K562 (cell line): ENCODE measurements around the gene AHI1. TPM values are rescaled to one million over a fixed set of nuclear protein-coding genes. Genes with fewer than 3 reads are reported as not detected.
A peak's percentile ranks its signal among the peaks of the same experiment; 100 is the strongest.

Experiments
- CBX5 ChIP-seq: IDR thresholded peaks from 2 replicates; pipeline ENCODE4 v1.6.1; 2014; ENCODE audit warnings: low read depth, borderline replicate concordance
- FOXJ2 ChIP-seq: fragments of 200-800 bp; sonication (Bioruptor generic); IDR thresholded peaks from 2 replicates; pipeline ENCODE4 v1.6.1; 2016; ENCODE audit warnings: missing genetic modification characterization, missing compliant biosample characterization
- TGIF2 ChIP-seq: sonication (generic); formaldehyde crosslinking; IDR thresholded peaks from 2 replicates; pipeline ENCODE4 v1.8.1; 2022; ENCODE audit warnings: mild to moderate bottlenecking, missing genetic modification reagents, moderate library complexity
- TRIM28 ChIP-seq: fragments of 450-650 bp; IDR thresholded peaks from 2 replicates; pipeline ENCODE4 v1.6.1; 2017
- ZBTB26 ChIP-seq: fragments of 450-650 bp; formaldehyde crosslinking; IDR thresholded peaks from 2 replicates; pipeline ENCODE4 v1.4.0; 2022; ENCODE audit warnings: missing genetic modification characterization
- ZNF311 ChIP-seq: fragments of 250-450 bp; sonication (Bioruptor Pico); IDR thresholded peaks from 2 replicates; pipeline ENCODE4 v1.4.0; 2020; ENCODE audit warnings: mild to moderate bottlenecking, moderate library complexity
- polyA plus RNA-seq, 8 experiments: library from polyadenylated mRNA; depleted of rRNA in 4 of 8; stranded (reverse) in 5 of 8; unstranded in 3 of 8; fragments of >200 nt; fragmentation: Nextera tagmentation in 2 of 8; fragmentation: Illumina TruSeq in 1 of 8; extraction: Ambion mirVana in 2 of 8; extraction: Trizol in 1 of 8; gene quantifications; 2 replicates each; pipeline versions ENCODE4 v1.2.1 to v1.2.3, GENCODE V29; 2011 to 2014; ENCODE audit warnings: inconsistent platforms in 1 of 8, missing spikeins in 1 of 8
- total RNA-seq, 7 experiments: library from RNA; depleted of rRNA in 6 of 7; stranded (reverse); fragments of >200 nt in 6 of 7; fragmentation: Illumina TruSeq in 2 of 7; extraction: Trizol in 2 of 7; gene quantifications; 2 replicates each; pipeline versions ENCODE4 v1.2.1 to v1.2.3, GENCODE V29; 2011 to 2021; ENCODE audit warnings: low replicate concordance in 1 of 7
- TF ChIP-seq, protein P1 (sequence below): IDR thresholded peaks from 2 replicates; pipeline ENCODE4 v1.6.1; 2012; ENCODE audit warnings: low read depth, low read length, improper control_type of control experiment, borderline replicate concordance
- TF ChIP-seq, protein P2 (sequence below): fragments of 450-650 bp; IDR thresholded peaks from 2 replicates; pipeline ENCODE4 v1.6.1; 2017; ENCODE audit warnings: antibody characterized with exemption
- TF ChIP-seq, protein P3 (sequence below): fragments of 250-450 bp; sonication (Bioruptor Pico); IDR thresholded peaks from 2 replicates; pipeline ENCODE4 v1.4.0; 2020; ENCODE audit warnings: mild to moderate bottlenecking

The AHI1 gene
- total and polyA plus RNA-seq, 9 of the 15 experiments (the other 6 are each of a cell fraction or from before 2014, with no cell fraction given), result 24.7 to 54.9 (median 32.2) TPM

GRCh38 chr6:135481783-135482369, 15.7 kb downstream of the AHI1 start (continued):
- TF ChIP-seq, protein P1, sequence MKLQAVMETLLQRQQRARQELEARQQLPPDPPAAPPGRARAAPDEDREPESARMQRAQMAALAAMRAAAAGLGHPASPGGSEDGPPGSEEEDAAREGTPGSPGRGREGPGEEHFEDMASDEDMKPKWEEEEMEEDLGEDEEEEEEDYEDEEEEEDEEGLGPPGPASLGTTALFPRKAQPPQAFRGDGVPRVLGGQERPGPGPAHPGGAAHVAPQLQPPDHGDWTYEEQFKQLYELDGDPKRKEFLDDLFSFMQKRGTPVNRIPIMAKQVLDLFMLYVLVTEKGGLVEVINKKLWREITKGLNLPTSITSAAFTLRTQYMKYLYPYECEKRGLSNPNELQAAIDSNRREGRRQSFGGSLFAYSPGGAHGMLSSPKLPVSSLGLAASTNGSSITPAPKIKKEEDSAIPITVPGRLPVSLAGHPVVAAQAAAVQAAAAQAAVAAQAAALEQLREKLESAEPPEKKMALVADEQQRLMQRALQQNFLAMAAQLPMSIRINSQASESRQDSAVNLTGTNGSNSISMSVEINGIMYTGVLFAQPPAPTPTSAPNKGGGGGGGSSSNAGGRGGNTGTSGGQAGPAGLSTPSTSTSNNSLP, result peak; percentile 63; the same call in 1 of the 2 replicates
- TF ChIP-seq ZBTB26 (CRISPR knock-in tag), result no peak
- TF ChIP-seq, protein P2, sequence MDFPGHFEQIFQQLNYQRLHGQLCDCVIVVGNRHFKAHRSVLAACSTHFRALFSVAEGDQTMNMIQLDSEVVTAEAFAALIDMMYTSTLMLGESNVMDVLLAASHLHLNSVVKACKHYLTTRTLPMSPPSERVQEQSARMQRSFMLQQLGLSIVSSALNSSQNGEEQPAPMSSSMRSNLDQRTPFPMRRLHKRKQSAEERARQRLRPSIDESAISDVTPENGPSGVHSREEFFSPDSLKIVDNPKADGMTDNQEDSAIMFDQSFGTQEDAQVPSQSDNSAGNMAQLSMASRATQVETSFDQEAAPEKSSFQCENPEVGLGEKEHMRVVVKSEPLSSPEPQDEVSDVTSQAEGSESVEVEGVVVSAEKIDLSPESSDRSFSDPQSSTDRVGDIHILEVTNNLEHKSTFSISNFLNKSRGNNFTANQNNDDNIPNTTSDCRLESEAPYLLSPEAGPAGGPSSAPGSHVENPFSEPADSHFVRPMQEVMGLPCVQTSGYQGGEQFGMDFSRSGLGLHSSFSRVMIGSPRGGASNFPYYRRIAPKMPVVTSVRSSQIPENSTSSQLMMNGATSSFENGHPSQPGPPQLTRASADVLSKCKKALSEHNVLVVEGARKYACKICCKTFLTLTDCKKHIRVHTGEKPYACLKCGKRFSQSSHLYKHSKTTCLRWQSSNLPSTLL, result no peak
- TF ChIP-seq TRIM28, result peak; percentile 98
- TF ChIP-seq TGIF2 (CRISPR knock-in tag), result no peak
- TF ChIP-seq, protein P3, sequence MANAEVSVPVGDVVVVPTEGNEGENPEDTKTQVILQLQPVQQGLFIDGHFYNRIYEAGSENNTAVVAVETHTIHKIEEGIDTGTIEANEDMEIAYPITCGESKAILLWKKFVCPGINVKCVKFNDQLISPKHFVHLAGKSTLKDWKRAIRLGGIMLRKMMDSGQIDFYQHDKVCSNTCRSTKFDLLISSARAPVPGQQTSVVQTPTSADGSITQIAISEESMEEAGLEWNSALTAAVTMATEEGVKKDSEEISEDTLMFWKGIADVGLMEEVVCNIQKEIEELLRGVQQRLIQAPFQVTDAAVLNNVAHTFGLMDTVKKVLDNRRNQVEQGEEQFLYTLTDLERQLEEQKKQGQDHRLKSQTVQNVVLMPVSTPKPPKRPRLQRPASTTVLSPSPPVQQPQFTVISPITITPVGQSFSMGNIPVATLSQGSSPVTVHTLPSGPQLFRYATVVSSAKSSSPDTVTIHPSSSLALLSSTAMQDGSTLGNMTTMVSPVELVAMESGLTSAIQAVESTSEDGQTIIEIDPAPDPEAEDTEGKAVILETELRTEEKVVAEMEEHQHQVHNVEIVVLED (CRISPR knock-in tag), result no peak
- TF ChIP-seq CBX5, result 0 out of 2 replicates have a peak, but pooled peaks have one; percentile 71
- no peak for TF ChIP-seq ZNF311 (CRISPR knock-in tag)
- TF ChIP-seq FOXJ2, result 0 out of 2 replicates have a peak, but pooled peaks have one; percentile 21
